Breast epithelium (tissue), 3 donors: ENCODE data around the gene RFTN1.

ENCODE experiments used
- CTCF ChIP-seq, 3 donors: fragments of 450-650 bp; IDR thresholded peaks; one replicate each; pipeline ENCODE4 v1.5.1; 2016 to 2017; ENCODE audit warnings: antibody characterized with exemption in 3 of 3, mild to moderate bottlenecking in 3 of 3, moderate library complexity in 3 of 3
- POLR2A ChIP-seq: fragments of 450-650 bp; IDR thresholded peaks from one replicate; pipeline ENCODE4 v1.6.1; 2016; ENCODE audit warnings: antibody characterized with exemption, mild to moderate bottlenecking, moderate library complexity

- TF ChIP-seq POLR2A (no peak), CTCF (IDR thresholded peaks at IDR 0.05) (no peak)
Observed at GRCh38 chr3:16509721-16510619, 3.5 kb downstream of the RFTN1 start.
